Ureter (tissue), 1 donor: ENCODE results near the gene KRTAP10-3. TPM values are rescaled to one million over a fixed set of nuclear protein-coding genes. Genes with fewer than 3 reads are reported as not detected.

Experiments
- DNase-seq: peaks from one replicate; pipeline ENCODE4 v3.0.0-alpha.2; 2020; ENCODE audit warnings: low spot score
- total RNA-seq: library from RNA; stranded (reverse); gene quantifications from one replicate; pipeline ENCODE4 v1.2.4, GENCODE V29; 2023
- donor health status: DM: yes; HTN: yes; CAD: no.

The KRTAP10-3 gene
- total RNA-seq, 1 donor from 2014 or later = not detected

GRCh38 chr21:44549525-44550211, 8.9 kb downstream of the KRTAP10-3 start:
- no peak for DNase-seq

- DNase-seq = no peak
These were observed 9.7 kb downstream of the KRTAP10-3 start for GRCh38 chr21:44548922-44549321.

- DNase-seq = no peak
These were observed 10.2 kb downstream of the KRTAP10-3 start for GRCh38 chr21:44548381-44548780.

DNA sequence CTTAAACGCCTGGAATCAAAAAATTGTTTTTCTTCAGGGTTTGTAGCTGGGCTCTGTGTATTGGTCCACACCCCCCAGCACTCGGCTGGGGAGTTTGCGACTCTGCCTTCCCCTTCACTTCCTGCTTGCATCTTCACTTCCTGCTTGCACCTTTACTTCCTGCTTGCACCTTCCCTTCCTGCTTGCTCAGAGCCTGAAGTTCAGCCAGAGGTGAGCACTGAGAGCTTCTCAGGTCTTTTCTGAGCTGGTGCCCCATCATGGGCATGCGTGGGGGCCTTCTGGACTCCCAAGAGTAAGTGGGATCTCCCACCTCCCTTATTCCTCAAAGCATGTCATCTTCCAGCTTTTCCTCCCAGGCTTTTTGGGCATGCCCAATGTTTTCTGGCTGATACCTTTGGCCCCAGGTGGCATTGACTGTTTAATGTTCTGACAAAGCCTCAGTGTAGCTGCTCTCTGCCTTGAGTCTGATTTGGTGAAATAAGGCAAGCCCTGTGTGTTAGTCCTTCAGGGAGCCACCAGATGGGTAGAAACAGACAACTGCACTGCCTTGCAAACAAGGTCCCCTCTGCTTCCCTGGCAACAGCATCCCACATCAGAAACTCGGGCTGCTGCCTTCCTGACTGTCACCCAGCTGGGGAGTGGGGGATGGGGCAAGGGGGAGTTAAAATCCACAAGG, 10.8 kb downstream of the KRTAP10-3 start:
- no peak for DNase-seq

GRCh38 chr21:44544566-44544965, 14.0 kb downstream of the KRTAP10-3 start:
- DNase-seq = no peak

GRCh38 chr21:44542716-44543115, 15.9 kb downstream of the KRTAP10-3 start:
- DNase-seq = no peak

DNA sequence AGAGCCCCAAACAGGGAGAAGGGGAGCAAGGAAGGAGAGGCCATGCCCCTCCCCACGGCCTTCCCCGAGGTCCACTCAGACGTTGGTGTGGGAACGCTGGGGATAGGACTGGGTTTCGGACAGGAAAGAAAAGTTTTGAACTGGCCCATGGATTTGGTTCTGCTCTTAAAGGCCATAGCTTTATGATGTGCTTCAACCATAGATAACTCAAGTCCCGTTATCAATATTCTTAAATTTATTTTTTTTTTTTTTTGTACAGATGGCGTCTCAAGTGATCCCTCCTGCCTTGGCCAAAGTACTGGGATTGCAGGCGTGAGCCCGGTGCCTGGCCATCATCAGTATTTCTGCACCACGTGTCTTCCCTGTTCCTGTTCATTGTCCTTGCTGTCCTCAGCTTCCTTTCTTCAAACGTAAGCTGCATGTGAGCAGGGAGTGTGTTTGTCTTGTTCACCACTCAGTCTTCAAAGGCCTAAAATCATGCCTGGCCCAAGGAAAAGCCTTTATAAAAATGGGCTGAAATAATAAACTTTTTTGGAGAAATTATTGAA, 17.8 kb downstream of the KRTAP10-3 start:
- no peak for DNase-seq

DNA sequence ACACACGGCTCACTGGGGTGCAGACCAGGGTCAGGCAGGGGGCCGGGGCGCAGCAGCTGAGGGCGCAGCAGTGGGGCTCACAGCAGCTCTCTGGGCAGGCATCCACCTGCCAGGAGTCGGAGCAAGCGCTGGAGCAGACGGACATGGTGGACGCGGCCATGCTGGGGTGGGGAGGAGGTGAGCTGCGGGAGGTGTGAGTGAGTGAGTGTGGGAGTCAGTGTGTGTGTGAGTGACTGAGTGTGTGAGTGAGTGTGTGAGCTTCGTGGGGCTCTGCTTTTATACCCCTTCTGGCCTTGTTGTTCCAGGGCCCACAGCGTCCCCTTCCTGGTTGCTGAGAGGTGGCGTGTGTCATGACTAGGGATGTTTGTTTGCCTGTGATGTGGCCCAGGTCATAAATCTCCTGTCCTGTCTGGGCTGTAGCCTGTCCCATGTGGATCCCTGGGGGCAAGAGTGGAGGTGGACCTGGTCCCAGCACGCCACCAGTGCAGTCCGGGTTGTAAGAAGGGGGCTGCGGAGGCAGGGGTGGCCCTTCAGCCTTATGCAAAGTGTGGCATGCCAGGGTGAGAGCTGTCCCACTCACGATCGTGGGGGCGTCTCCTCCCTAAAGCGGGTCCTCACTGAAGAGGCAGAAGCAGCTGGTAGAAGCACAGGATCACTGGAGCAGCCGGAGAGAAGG, 18.5 kb downstream of the KRTAP10-3 start, which contains the start of gene KRTAP10-1:
Gene KRTAP10-1 (minus strand): TSS at position 205 of the 676 bp plus-strand sequence. CDS start 45 bp downstream, at position 160.
- DNase-seq = peak; percentile 40

DNA sequence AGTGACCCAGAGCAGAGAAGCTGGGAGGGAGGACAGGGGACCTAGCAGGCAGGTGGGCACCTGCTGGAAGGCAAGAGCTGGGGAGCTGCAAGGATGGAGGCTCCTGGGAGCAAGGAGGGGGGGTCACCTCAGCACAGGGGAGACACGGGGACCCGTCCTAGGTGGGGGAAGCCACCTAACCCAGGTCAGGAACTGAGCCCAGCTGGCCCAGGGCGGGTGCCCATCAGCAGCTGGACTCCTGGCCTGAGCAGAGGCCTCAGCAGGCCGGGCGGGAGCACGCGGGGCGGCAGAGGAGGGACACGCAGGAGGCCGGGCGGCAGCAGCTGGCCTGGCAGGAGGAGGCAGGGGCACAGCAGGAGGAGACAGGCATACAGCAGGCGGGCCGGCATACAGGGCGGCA, 19.5 kb downstream of the KRTAP10-3 start:
- DNase-seq = no peak

- DNase-seq = no peak
These were observed 20.4 kb downstream of the KRTAP10-3 start for GRCh38 chr21:44537930-44538911.

GRCh38 chr21:44535963-44536362, 22.6 kb downstream of the KRTAP10-3 start:
- peak; percentile 13 for DNase-seq

DNA sequence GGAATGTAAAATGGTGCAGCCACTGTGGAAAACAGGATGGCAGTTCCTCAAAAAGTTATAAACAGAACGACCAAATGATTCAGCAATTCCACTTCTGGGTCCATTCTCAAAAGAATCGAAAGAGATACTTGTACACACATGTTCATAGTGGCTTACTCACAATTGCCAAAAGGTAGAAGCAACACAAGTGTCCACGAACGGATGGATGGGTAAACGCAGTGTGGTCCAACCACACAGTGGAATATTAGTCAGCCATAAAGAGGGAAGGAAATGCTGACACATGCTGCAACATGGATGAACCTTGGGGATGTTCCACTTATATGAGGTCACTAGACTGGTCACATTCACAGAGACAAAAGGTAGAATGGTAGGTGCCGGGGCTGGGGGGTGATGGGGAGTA, 23.9 kb downstream of the KRTAP10-3 start:
- no peak for DNase-seq

DNA sequence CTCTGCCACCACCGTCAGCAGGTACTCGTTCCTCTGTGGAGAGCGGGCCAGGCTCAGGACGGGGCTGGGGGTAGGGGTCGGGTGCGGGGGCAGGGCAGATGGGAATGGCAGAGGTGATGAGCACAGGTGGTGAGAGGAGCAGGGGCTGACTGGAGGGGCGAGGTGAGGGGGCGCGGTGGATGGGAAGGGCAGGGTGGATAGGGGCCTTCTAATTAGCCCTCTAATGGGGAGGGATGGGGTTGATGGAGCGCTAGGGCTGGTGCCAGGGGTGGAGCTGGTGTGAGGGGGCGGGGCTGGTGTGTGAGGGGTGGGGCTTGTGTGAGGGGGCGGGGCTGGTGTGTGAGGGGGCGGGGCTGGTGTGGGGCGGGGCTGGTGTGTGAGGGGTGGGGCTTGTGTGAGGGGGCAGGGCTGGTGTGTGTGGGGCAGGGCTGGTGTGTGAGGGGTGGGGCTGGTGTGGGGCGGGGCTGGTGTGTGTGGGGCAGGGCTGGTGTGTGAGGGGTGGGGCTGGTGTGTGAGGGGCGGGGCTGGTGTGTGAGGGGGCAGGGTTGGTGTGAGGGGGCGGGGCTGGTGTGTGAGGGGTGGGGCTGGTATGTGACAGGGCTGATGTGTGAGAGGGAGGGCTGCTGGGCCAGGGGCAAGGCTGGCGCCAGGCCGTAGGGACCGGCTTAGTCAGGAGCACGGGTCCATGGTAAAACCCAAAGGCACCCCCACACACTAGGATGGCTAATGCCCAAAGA, 24.5 kb downstream of the KRTAP10-3 start:
- no peak for DNase-seq

GRCh38 chr21:44533121-44533890, 25.3 kb downstream of the KRTAP10-3 start:
- DNase-seq = no peak

- DNase-seq = no peak
These were observed 25.9 kb downstream of the KRTAP10-3 start for GRCh38 chr21:44532712-44533111.

- DNase-seq = no peak
These were observed 26.7 kb downstream of the KRTAP10-3 start for GRCh38 chr21:44531606-44532564.

DNA sequence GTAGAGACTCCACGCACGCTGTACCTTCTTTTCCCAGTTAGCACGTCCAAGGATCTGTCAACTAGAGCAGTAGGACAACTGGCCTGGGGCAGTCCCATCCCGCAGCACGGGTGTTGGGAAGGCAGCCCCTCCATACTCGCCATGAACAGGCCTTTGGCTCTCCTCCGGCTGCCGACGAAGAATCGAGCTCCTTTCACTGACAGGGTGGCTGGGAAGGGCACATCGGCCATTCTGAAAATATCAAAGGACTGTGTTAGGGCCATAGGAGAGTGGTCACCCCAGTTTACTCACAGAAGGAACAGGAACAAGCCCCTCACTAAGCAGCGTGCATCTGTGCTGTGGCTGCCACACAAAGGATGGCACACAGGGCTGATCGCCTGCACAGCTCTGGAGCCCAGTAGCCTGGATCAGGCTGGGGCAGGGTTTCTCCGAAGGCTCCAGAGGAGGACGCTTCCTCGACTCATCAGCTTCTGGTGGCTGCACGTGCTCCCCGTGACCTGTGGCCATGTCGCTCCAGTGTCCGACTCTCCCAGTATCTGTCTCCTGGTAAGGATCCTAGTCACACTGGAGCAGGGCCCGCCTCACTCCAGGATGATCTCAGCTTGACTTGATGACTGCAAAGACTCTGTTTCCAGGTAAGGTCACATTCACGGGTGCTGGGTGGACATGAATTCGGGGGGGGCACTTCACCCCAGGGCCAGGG, 27.5 kb downstream of the KRTAP10-3 start:
- DNase-seq = no peak
